Kidney capillary endothelial cell (primary cell): Measurements from ENCODE around the gene TJP2.
A peak's percentile ranks its signal among the peaks of the same experiment; 100 is the strongest.
"Not testable (repeated sequence)": the region's sequence is repeated elsewhere in the genome, so short reads cannot be mapped to it uniquely, and the experiment has no call there.

Experiments
- DNase-seq: peaks from one replicate; pipeline ENCODE4 v3.0.0-alpha.2; 2018; ENCODE audit warnings: low spot score

The TJP2 gene

GRCh38 chr9:69292078-69292477 lies 118.0 kb downstream of the TJP2 start:
- no peak for DNase-seq

GRCh38 chr9:69293156-69293555 lies 119.1 kb downstream of the TJP2 start:
- DNase-seq = no peak

GRCh38 chr9:69295872-69296552 lies 121.9 kb downstream of the TJP2 start:
- DNase-seq = no peak

GRCh38 chr9:69297300-69297980 lies 123.4 kb downstream of the TJP2 start:
- no peak for DNase-seq

- DNase-seq = no peak
Observed at GRCh38 chr9:69299315-69299714, 125.2 kb downstream of the TJP2 start.

- no peak for DNase-seq
Observed at GRCh38 chr9:69299826-69300225, 125.7 kb downstream of the TJP2 start.

- DNase-seq = no peak
Observed at GRCh38 chr9:69303331-69303730, 129.3 kb downstream of the TJP2 start.

- DNase-seq = not testable (repeated sequence)
Observed at GRCh38 chr9:69306895-69307445, 132.9 kb downstream of the TJP2 start.

GRCh38 chr9:69307446-69308205 lies 133.5 kb downstream of the TJP2 start:
- DNase-seq = no peak

GRCh38 chr9:69308206-69308931 lies 134.3 kb downstream of the TJP2 start:
- no peak for DNase-seq

GRCh38 chr9:69313175-69313574 lies 139.1 kb downstream of the TJP2 start:
- DNase-seq = no peak

GRCh38 chr9:69314547-69314946 lies 140.5 kb downstream of the TJP2 start:
- no peak for DNase-seq

GRCh38 chr9:69317081-69317480 lies 143.0 kb downstream of the TJP2 start:
- DNase-seq = peak; percentile 59

- no peak for DNase-seq
Observed at GRCh38 chr9:69317894-69318293, 143.8 kb downstream of the TJP2 start.

- DNase-seq = no peak
Observed at GRCh38 chr9:69319324-69320025, 145.4 kb downstream of the TJP2 start.

- no peak for DNase-seq
Observed at GRCh38 chr9:69322256-69322655, 148.2 kb downstream of the TJP2 start.

GRCh38 chr9:69323861-69324260 lies 149.8 kb downstream of the TJP2 start:
- no peak for DNase-seq
